ENCODE data around the gene LDLRAP1. TPM values are rescaled to one million over a fixed set of nuclear protein-coding genes. Genes with fewer than 3 reads are reported as not detected.

LDLRAP1 gene
- total and polyA plus RNA-seq, 2 of the 4 experiments (the other 2 are of a cell fraction): 4.5 to 14.4 TPM

GRCh38 chr1:25534410-25534788 lies 9.0 kb upstream of the LDLRAP1 start:
- H4K5ac ChIP-seq (ENCODE audit: low read depth, low read length): no peak overlapping the region
- H3K4me1 ChIP-seq (ENCODE audit: control insufficient read depth, insufficient read depth, low read length): no peaks in the 10 kb centered on the region
- no peak overlapping the region for H2BK20ac ChIP-seq (ENCODE audit: low read depth, low read length)
- H3K27me3 ChIP-seq (ENCODE audit: control insufficient read depth, insufficient read depth, low read length): peaks cover 22% of the 10 kb centered on the region
- no peak overlapping the region for H3K4ac ChIP-seq (ENCODE audit: low read depth, low read length)
- no peaks in the 10 kb centered on the region for H3K36me3 ChIP-seq (ENCODE audit: control insufficient read depth, insufficient read depth, low read length)
- H3K18ac ChIP-seq (ENCODE audit: low read depth, low read length): no peak overlapping the region
- H4K8ac ChIP-seq (ENCODE audit: low read depth in 2 of 2, low read length in 2 of 2): no peak overlapping the region
- H3K14ac ChIP-seq (replicated peaks; ENCODE audit: low read depth, low read length): no peak overlapping the region
- dilution Hi-C loops (cut with HindIII; ENCODE audit: low sequenced_read_pairs, unreplicated experiment) (no loop called here), intact Hi-C loops (cut with micrococcal nuclease) (no loop called here), in situ Hi-C loops (cut with MboI; ENCODE audit: low sequenced_read_pairs) (no loop called here)
- WGBS, 2 experiments (ENCODE audit: extremely low coverage in 2 of 2, insufficient read length in 1 of 2): 100% methylated on average over 1 of the region's 4 CpGs; no CpG with 5 or more reads in 1 of the 2 experiments
- H3K9ac ChIP-seq (ENCODE audit: low read depth, low read length): no peak overlapping the region
- no peaks in the 10 kb centered on the region; the same call in 1 of the 2 replicates for H3K9me1 ChIP-seq (ENCODE audit: insufficient read depth, low read length)
- no peak overlapping the region for H2AFZ ChIP-seq (replicated peaks; ENCODE audit: low read length, poor library complexity)
- no TSS peak for BruUV-seq (replicated peaks)
- CTCF ChIA-PET: no interaction called here
- H4K20me1 ChIP-seq (ENCODE audit: insufficient read depth, low read length): no peaks in the 10 kb centered on the region
- no peak overlapping the region for H3K56ac ChIP-seq (ENCODE audit: extremely low read depth, insufficient read depth, low read length)
- POLR2A ChIA-PET (ENCODE audit: unreplicated experiment): no interaction called here
- H2BK120ac ChIP-seq (ENCODE audit: low read depth, low read length): no peak overlapping the region
- H4K91ac ChIP-seq (ENCODE audit: insufficient read depth, low read depth, low read length): no peak overlapping the region
- H3K4me3 ChIP-seq (ENCODE audit: insufficient read depth, low read depth, low read length): no peak overlapping the region
- ATAC-seq (ENCODE audit: low read depth): no peak
- H2AK5ac ChIP-seq (ENCODE audit: low read depth, low read length): no peak overlapping the region
- H3K23ac ChIP-seq (ENCODE audit: low read depth, low read length): no peak overlapping the region
- no peak overlapping the region for H2BK15ac ChIP-seq (ENCODE audit: low read depth, low read length)
- H2BK5ac ChIP-seq (ENCODE audit: low read depth, low read length, poor library complexity, severe bottlenecking): no peak overlapping the region
- TF ChIP-seq MXI1 (IDR thresholded peaks at IDR 0.05; ENCODE audit: borderline replicate concordance, low read depth, low read length): no peak
- no peak for TF ChIP-seq FOS (IDR thresholded peaks at IDR 0.05; ENCODE audit: low read depth, low read length)
- TF ChIP-seq CEBPB (IDR thresholded peaks at IDR 0.05; ENCODE audit: low read depth, low read length): no peak
- no peak for TF ChIP-seq POLR2A (IDR thresholded peaks at IDR 0.05; ENCODE audit: low read depth, low read length)
- TF ChIP-seq RFX5 (IDR thresholded peaks at IDR 0.05; ENCODE audit: low read depth, low read length): no peak
- TF ChIP-seq CHD1 (IDR thresholded peaks at IDR 0.05; ENCODE audit: low read depth, low read length): no peak
- no peak for TF ChIP-seq RAD21 (IDR thresholded peaks at IDR 0.05; ENCODE audit: low read length)
- no peak for DNase-seq
- H2AK9ac ChIP-seq (replicated peaks; ENCODE audit: low read depth, low read length, poor library complexity): no peak overlapping the region
- H3K27ac ChIP-seq (ENCODE audit: insufficient read depth, low read length): no peak overlapping the region
- H3K9me3 ChIP-seq (ENCODE audit: control insufficient read depth, insufficient read depth, low read length): peaks cover 2% of the 10 kb centered on the region; the same call in 1 of the 2 replicates
- H3K79me1 ChIP-seq (ENCODE audit: low read depth in 1 of 2, low read length in 2 of 2): no peaks in the 10 kb centered on the region
- no peak overlapping the region for H3K4me2 ChIP-seq (ENCODE audit: low read depth, low read length)
